ENCODE results near the gene DES.

DES gene

GRCh38 chr2:219459460-219460311 lies 41.5 kb downstream of the DES start:
- no peak for DNase-seq

GRCh38 chr2:219460424-219460926 lies 42.3 kb downstream of the DES start:
- no peak for DNase-seq

- no peak for DNase-seq
Measured at GRCh38 chr2:219461047-219461514, 42.9 kb downstream of the DES start.

GRCh38 chr2:219461669-219462068 lies 43.5 kb downstream of the DES start:
- no peak for DNase-seq

GRCh38 chr2:219462349-219462748 lies 44.2 kb downstream of the DES start:
- DNase-seq = no peak

GRCh38 chr2:219464286-219465032 lies 46.3 kb downstream of the DES start:
- DNase-seq = no peak

- no peak for DNase-seq
Measured at GRCh38 chr2:219465659-219466561, 47.7 kb downstream of the DES start.

GRCh38 chr2:219466816-219467735 lies 48.9 kb downstream of the DES start:
- DNase-seq = no peak

- no peak for DNase-seq
Measured at GRCh38 chr2:219467736-219468075, 49.5 kb downstream of the DES start.

GRCh38 chr2:219468410-219469185 lies 50.4 kb downstream of the DES start:
- DNase-seq = no peak

GRCh38 chr2:219469186-219469724 lies 51.1 kb downstream of the DES start:
- no peak for DNase-seq

GRCh38 chr2:219470429-219470828 lies 52.3 kb downstream of the DES start:
- DNase-seq = no peak

GRCh38 chr2:219471476-219472371 lies 53.5 kb downstream of the DES start:
- DNase-seq = no peak

- DNase-seq = no peak
Measured at GRCh38 chr2:219472629-219473187, 54.5 kb downstream of the DES start.

GRCh38 chr2:219473511-219473910 lies 55.3 kb downstream of the DES start:
- DNase-seq = no peak

GRCh38 chr2:219474285-219475060 lies 56.3 kb downstream of the DES start:
- no peak for DNase-seq

- no peak for DNase-seq
Measured at GRCh38 chr2:219475278-219475677, 57.1 kb downstream of the DES start.

Measured in activated CD4-positive, alpha-beta T cell treated with anti-CD3 and anti-CD28 coated beads for 1 hour (primary cell).